ENCODE data around the gene RTP3. TPM values are rescaled to one million over a fixed set of nuclear protein-coding genes. Genes with fewer than 3 reads are reported as not detected.
A peak's percentile ranks its signal among the peaks of the same experiment; 100 is the strongest.

The RTP3 gene
- total RNA-seq, 4 donors from 2014 or later, result not detected

- ATAC-seq, result peak in 1 of 2 donors; percentile 16
- in situ Hi-C loops (cut with MboI; ENCODE audit: low sequenced_read_pairs in 4 of 4), result no loop called here
- intact Hi-C loops (cut with DNase I; ENCODE audit: low total_unique reads), result no loop called here
These were observed 26.3 kb upstream of the RTP3 start for GRCh38 chr3:46471371-46471914.

GRCh38 chr3:46472736-46473135 is 25.0 kb upstream of the RTP3 start:
- TF ChIP-seq POLR2A (IDR thresholded peaks at IDR 0.05), result no peak
- no peak for TF ChIP-seq CTCF (IDR thresholded peaks at IDR 0.05 in 4 of 5, conservative IDR thresholded peaks at IDR 0.05 in 1 of 5)
- in situ Hi-C loops (cut with MboI; ENCODE audit: low sequenced_read_pairs in 4 of 4), result no loop called here
- intact Hi-C loops (cut with DNase I; ENCODE audit: low total_unique reads), result no loop called here
- ATAC-seq, result no peak
- Histone ChIP-seq H3K4me3 (no peak overlapping the region), H3K36me3 (no peaks in the 10 kb centered on the region), H3K4me1 (peaks cover 29 to 41% of the 10 kb centered on the region in 2 donors), H3K27me3 (no peaks in the 10 kb centered on the region), H3K27ac (no peak overlapping the region), H3K9me3 (no peaks in the 10 kb centered on the region)
- DNase-seq, result no peak

More at GRCh38 chr3:46471371-46471914, 26.3 kb upstream of the RTP3 start:
- Histone ChIP-seq H3K27ac (peak overlapping the region; percentile 41 to 53 (median 45)), H3K9me3 (no peaks in the 10 kb centered on the region), H3K36me3 (no peaks in the 10 kb centered on the region), H3K27me3 (no peaks in the 10 kb centered on the region), H3K4me1 (peaks cover 33 to 42% of the 10 kb centered on the region in 2 donors), H3K4me3 (no peak overlapping the region)
- TF ChIP-seq CTCF (IDR thresholded peaks at IDR 0.05 in 4 of 5, conservative IDR thresholded peaks at IDR 0.05 in 1 of 5), result no peak
- TF ChIP-seq POLR2A (IDR thresholded peaks at IDR 0.05), result no peak
- no peak for DNase-seq

- intact Hi-C loops (cut with DNase I; ENCODE audit: low total_unique reads) (no loop called here), in situ Hi-C loops (cut with MboI; ENCODE audit: low sequenced_read_pairs in 4 of 4) (no loop called here)
- ATAC-seq, result no peak
- Histone ChIP-seq H3K27me3 (no peaks in the 10 kb centered on the region), H3K4me3 (no peak overlapping the region), H3K4me1 (no peaks in the 10 kb centered on the region), H3K36me3 (no peaks in the 10 kb centered on the region), H3K27ac (no peak overlapping the region), H3K9me3 (no peaks in the 10 kb centered on the region)
- DNase-seq, result no peak
- TF ChIP-seq CTCF (IDR thresholded peaks at IDR 0.05 in 4 of 5, conservative IDR thresholded peaks at IDR 0.05 in 1 of 5), result no peak
- TF ChIP-seq POLR2A (IDR thresholded peaks at IDR 0.05), result no peak
These were observed 20.6 kb upstream of the RTP3 start for GRCh38 chr3:46477145-46477544.

GRCh38 chr3:46477756-46478155 is 20.0 kb upstream of the RTP3 start:
- ATAC-seq (no peak), DNase-seq (no peak)
- no peaks in the 10 kb centered on the region for H3K9me3 ChIP-seq
- H3K27ac ChIP-seq, result no peak overlapping the region
- intact Hi-C loops (cut with DNase I; ENCODE audit: low total_unique reads), result no loop called here
- no peaks in the 10 kb centered on the region for H3K27me3 ChIP-seq
- H3K4me3 ChIP-seq, result no peak overlapping the region
- no peak for TF ChIP-seq POLR2A (IDR thresholded peaks at IDR 0.05)
- TF ChIP-seq CTCF (IDR thresholded peaks at IDR 0.05 in 4 of 5, conservative IDR thresholded peaks at IDR 0.05 in 1 of 5), result no peak
- in situ Hi-C loops (cut with MboI; ENCODE audit: low sequenced_read_pairs in 4 of 4), result no loop called here
- no peaks in the 10 kb centered on the region for H3K4me1 ChIP-seq
- no peaks in the 10 kb centered on the region for H3K36me3 ChIP-seq

GRCh38 chr3:46478341-46478740 is 19.4 kb upstream of the RTP3 start:
- intact Hi-C loops (cut with DNase I; ENCODE audit: low total_unique reads) (no loop called here), in situ Hi-C loops (cut with MboI; ENCODE audit: low sequenced_read_pairs in 4 of 4) (no loop called here)
- Histone ChIP-seq H3K4me3 (no peak overlapping the region), H3K9me3 (no peaks in the 10 kb centered on the region), H3K27me3 (no peaks in the 10 kb centered on the region), H3K36me3 (no peaks in the 10 kb centered on the region), H3K4me1 (no peaks in the 10 kb centered on the region), H3K27ac (no peak overlapping the region)
- TF ChIP-seq POLR2A (IDR thresholded peaks at IDR 0.05) (no peak), CTCF (IDR thresholded peaks at IDR 0.05 in 4 of 5, conservative IDR thresholded peaks at IDR 0.05 in 1 of 5) (no peak)
- ATAC-seq, result no peak
- DNase-seq, result no peak

All from gastrocnemius medialis (tissue), 4 donors.